Astrocyte (in vitro differentiated cells and primary cell): ENCODE results near the gene RUSF1. TPM values are rescaled to one million over a fixed set of nuclear protein-coding genes. Genes with fewer than 3 reads are reported as not detected.
A peak's percentile ranks its signal among the peaks of the same experiment; 100 is the strongest.

ENCODE experiments used
- DNase-seq: peaks from one replicate; pipeline ENCODE4 v3.0.0-alpha.2; 2010; ENCODE audit warnings: low read depth
- FAIRE-seq: peaks from 2 replicates; lab custom pipeline; 2011; peaks lifted over from hg19 to GRCh38; lab: Jason Lieb, UNC
- H2AFZ ChIP-seq: 2 replicates; pipeline ENCODE4 v1.6.0; 2012; ENCODE audit warnings: low read depth, low read length, inconsistent platforms
- H3K27ac ChIP-seq: 2 replicates; pipeline ENCODE4 v1.5.1; 2011; ENCODE audit warnings: low read depth, low read length, inconsistent platforms
- H3K27me3 ChIP-seq: 2 replicates; pipeline ENCODE4 v1.6.0; 2011; ENCODE audit warnings: low read length, inconsistent platforms; ENCODE audit not compliant: insufficient read depth
- H3K36me3 ChIP-seq: 2 replicates; pipeline ENCODE4 v1.5.1; 2011; ENCODE audit warnings: low read length, inconsistent platforms; ENCODE audit not compliant: insufficient read depth
- H3K4me1 ChIP-seq: 2 replicates; pipeline ENCODE4 v1.5.1; 2011; ENCODE audit warnings: low read length, inconsistent platforms; ENCODE audit not compliant: insufficient read depth
- H3K4me2 ChIP-seq: 2 replicates; pipeline ENCODE4 v1.6.0; 2012; ENCODE audit warnings: low read length, inconsistent platforms
- H3K4me3 ChIP-seq: 2 replicates; pipeline ENCODE4 v1.5.1; 2011; ENCODE audit warnings: low read depth, mild to moderate bottlenecking, low read length, inconsistent platforms; ENCODE audit not compliant: insufficient read depth
- H3K79me2 ChIP-seq: 2 replicates; pipeline ENCODE4 v1.6.0; 2012; ENCODE audit warnings: mild to moderate bottlenecking, low read length, inconsistent platforms; ENCODE audit not compliant: insufficient read depth
- H3K9ac ChIP-seq: 2 replicates; pipeline ENCODE4 v1.6.0; 2012; ENCODE audit warnings: mild to moderate bottlenecking, low read length, inconsistent platforms
- H3K9me3 ChIP-seq: 2 replicates; pipeline ENCODE4 v1.5.1; 2012; ENCODE audit warnings: low read depth, mild to moderate bottlenecking, low read length, inconsistent platforms; ENCODE audit not compliant: insufficient read depth
- H4K20me1 ChIP-seq: 2 replicates; pipeline ENCODE4 v1.6.0; 2012; ENCODE audit warnings: low read length, inconsistent platforms; ENCODE audit not compliant: insufficient read depth
- H3K27ac Mint-ChIP-seq: one replicate; pipeline ENCODE4 v1.8.0; 2021; ENCODE audit warnings: mild to moderate bottlenecking, mixed read lengths; ENCODE audit not compliant: unreplicated experiment
- H3K27me3 Mint-ChIP-seq: one replicate; pipeline ENCODE4 v1.8.0; 2021; ENCODE audit warnings: low read depth, mixed read lengths; ENCODE audit not compliant: unreplicated experiment
- H3K36me3 Mint-ChIP-seq: one replicate; pipeline ENCODE4 v1.8.0; 2021; ENCODE audit warnings: low read depth, mixed read lengths; ENCODE audit not compliant: unreplicated experiment
- H3K4me1 Mint-ChIP-seq: one replicate; pipeline ENCODE4 v1.8.0; 2021; ENCODE audit warnings: low read depth, mixed read lengths; ENCODE audit not compliant: unreplicated experiment
- H3K4me3 Mint-ChIP-seq: one replicate; pipeline ENCODE4 v1.8.0; 2021; ENCODE audit warnings: mild to moderate bottlenecking, moderate library complexity, mixed read lengths; ENCODE audit not compliant: unreplicated experiment
- H3K9me3 Mint-ChIP-seq: one replicate; pipeline ENCODE4 v1.8.0; 2021; ENCODE audit warnings: mild to moderate bottlenecking, mixed read lengths; ENCODE audit not compliant: unreplicated experiment
- CTCF ChIP-seq: IDR thresholded peaks from 2 replicates; pipeline ENCODE4 v1.5.1; 2011; ENCODE audit warnings: low read depth, mild to moderate bottlenecking, inconsistent platforms, low read length, moderate library complexity; ENCODE audit not compliant: insufficient read depth
- EZH2 ChIP-seq: IDR thresholded peaks from 2 replicates; pipeline ENCODE4 v1.6.1; 2012; ENCODE audit warnings: mild to moderate bottlenecking, low read length, inconsistent platforms; ENCODE audit not compliant: insufficient read depth
- total RNA-seq: library from RNA; stranded (reverse); gene quantifications from 2 replicates; pipeline ENCODE4 v1.2.1, GENCODE V29; 2021

Gene RUSF1
- total RNA-seq, 1 donor from 2014 or later: 33.9 TPM

- DNase-seq (no peak), FAIRE-seq (no peak)
- H3K27me3 ChIP-seq: no peaks in the 10 kb centered on the region
- TF ChIP-seq EZH2 (no peak), CTCF (peak; percentile 15)
- peaks cover 63% of the 10 kb centered on the region for H3K4me1 ChIP-seq
- no peak overlapping the region for H2AFZ ChIP-seq
- Mint-ChIP-seq H3K4me1 (peaks cover 41% of the 10 kb centered on the region), H3K27ac (peak overlapping the region; percentile 62), H3K36me3 (peaks cover 2% of the 10 kb centered on the region), H3K4me3 (peak overlapping the region; percentile 50), H3K27me3 (no peaks in the 10 kb centered on the region), H3K9me3 (no peaks in the 10 kb centered on the region)
- H3K36me3 ChIP-seq: no peaks in the 10 kb centered on the region
- no peaks in the 10 kb centered on the region for H3K9me3 ChIP-seq
- H3K79me2 ChIP-seq: peaks cover 48% of the 10 kb centered on the region
- H3K4me2 ChIP-seq: peak overlapping the region; percentile 44
- no peak overlapping the region for H3K4me3 ChIP-seq
- no peak overlapping the region for H3K27ac ChIP-seq
- peaks cover 51% of the 10 kb centered on the region for H4K20me1 ChIP-seq
- H3K9ac ChIP-seq: no peak overlapping the region
Observed at GRCh38 chr16:31455601-31456314, 52.4 kb downstream of the RUSF1 start.

GRCh38 chr16:31453255-31454204 is 54.7 kb downstream of the RUSF1 start:
- Histone ChIP-seq H3K27ac (peak overlapping the region; percentile 14), H3K27me3 (no peaks in the 10 kb centered on the region), H3K9ac (no peak overlapping the region), H3K9me3 (no peaks in the 10 kb centered on the region), H3K4me2 (peak overlapping the region; percentile 66), H3K4me3 (no peak overlapping the region), H4K20me1 (peaks cover 52% of the 10 kb centered on the region), H3K4me1 (peaks cover 56% of the 10 kb centered on the region), H3K79me2 (peaks cover 37% of the 10 kb centered on the region), H3K36me3 (no peaks in the 10 kb centered on the region), H2AFZ (no peak overlapping the region)
- FAIRE-seq (no peak), DNase-seq (peak; percentile 41)
- Mint-ChIP-seq H3K9me3 (no peaks in the 10 kb centered on the region), H3K27me3 (no peaks in the 10 kb centered on the region), H3K4me3 (peak overlapping the region; percentile 2), H3K27ac (peak overlapping the region; percentile 81), H3K36me3 (peaks cover 2% of the 10 kb centered on the region), H3K4me1 (peaks cover 41% of the 10 kb centered on the region)
- TF ChIP-seq EZH2 (no peak), CTCF (no peak)
